GM12878 (cell line): ENCODE results near the gene STK33. TPM values are rescaled to one million over a fixed set of nuclear protein-coding genes. Genes with fewer than 3 reads are reported as not detected.

Source experiments
- ATAC-seq: fragments of 200-7000 bp; cut with Tn5 transposase; 3 replicates; pipeline ENCODE4 v1.9.1; 2020; ENCODE audit warnings: mild to moderate bottlenecking, moderate library complexity
- BruUV-seq: library from RNA; stranded (reverse); fragments of 400-500 nt; replicated peaks from 2 replicates; lab custom pipeline; 2021; lab: Mats Ljungman, UMichigan
- CTCF ChIA-PET: fragments of 300-600 bp; sonication (Branson Sonifier 250); formaldehyde crosslinking; extraction: SDS; loops from one replicate; lab custom pipeline; 2021; ENCODE audit warnings: inconsistent platforms; lab: Yijun Ruan, JAX
- POLR2A ChIA-PET: fragments of 350-600 bp; formaldehyde crosslinking; extraction: SDS; loops from one replicate; lab custom pipeline; 2021; ENCODE audit warnings: inconsistent platforms; lab: Charles Lee
- RAD21 ChIA-PET: fragments of 300-600 bp; sonication (Branson Sonifier 250); formaldehyde crosslinking; loops from one replicate; lab custom pipeline; 2023; ENCODE audit warnings: antibody characterized with exemption; ENCODE audit not compliant: unreplicated experiment; lab: Charles Lee
- SMC1A ChIA-PET: fragments of 300-600 bp; sonication (Branson Sonifier 250); formaldehyde crosslinking; loops from one replicate; lab custom pipeline; 2023; ENCODE audit not compliant: unreplicated experiment, uncharacterized antibody; lab: Charles Lee
- DNase-seq: peaks from one replicate; pipeline ENCODE4 v3.0.0-alpha.2; 2011; ENCODE audit warnings: low read depth, low spot score
- FAIRE-seq: peaks from 3 replicates; lab custom pipeline; 2011; peaks lifted over from hg19 to GRCh38; lab: Jason Lieb, UNC
- H2AFZ ChIP-seq: 2 replicates; pipeline ENCODE4 v1.6.0; 2011; ENCODE audit warnings: low read depth, low read length, control low read depth; ENCODE audit not compliant: control insufficient read depth
- H3K27ac ChIP-seq: 2 replicates; pipeline ENCODE4 v1.5.1; 2011; ENCODE audit warnings: control low read depth; ENCODE audit not compliant: control insufficient read depth, insufficient read depth
- H3K27me3 ChIP-seq, 2 experiments: replicated peaks in 1 of 2; 2 replicates each; pipeline versions ENCODE4 v1.6.0 to v1.6.1; 2011; ENCODE audit warnings: low read length in 1 of 2; ENCODE audit not compliant: control insufficient read depth in 2 of 2, insufficient read depth in 2 of 2
- H3K36me3 ChIP-seq, 2 experiments: 2 replicates each; pipeline ENCODE4 v1.5.1; 2011; ENCODE audit warnings: low read length in 1 of 2; ENCODE audit not compliant: control insufficient read depth in 2 of 2, insufficient read depth in 2 of 2
- H3K4me1 ChIP-seq: 2 replicates; pipeline ENCODE4 v1.6.1; 2011; ENCODE audit warnings: mild to moderate bottlenecking, low read length, moderate library complexity, mixed read lengths; ENCODE audit not compliant: control insufficient read depth, insufficient read depth
- H3K4me2 ChIP-seq: 2 replicates; pipeline ENCODE4 v1.6.0; 2011; ENCODE audit warnings: control low read depth; ENCODE audit not compliant: control insufficient read depth, insufficient read depth
- H3K4me3 ChIP-seq: fragments of 200-600 bp; sonication (generic); 2 replicates; pipeline ENCODE4 v1.5.1; 2016
- H3K79me2 ChIP-seq: 2 replicates; pipeline ENCODE4 v1.6.0; 2011; ENCODE audit warnings: low read length; ENCODE audit not compliant: control insufficient read depth, insufficient read depth
- H3K9ac ChIP-seq: 2 replicates; pipeline ENCODE4 v1.8.0; 2011; ENCODE audit warnings: low read length, control low read depth, mixed read lengths; ENCODE audit not compliant: control insufficient read depth, insufficient read depth
- H3K9me3 ChIP-seq: replicated peaks from 3 replicates; pipeline ENCODE4 v1.5.1; 2011; ENCODE audit warnings: mild to moderate bottlenecking, low read length; ENCODE audit not compliant: control insufficient read depth, insufficient read depth
- H4K20me1 ChIP-seq: 2 replicates; pipeline ENCODE4 v1.6.0; 2011; ENCODE audit not compliant: control insufficient read depth, insufficient read depth
- HDAC6 ChIP-seq: fragments of 200-600 bp; sonication (generic); IDR thresholded peaks from one replicate; pipeline ENCODE4 v1.8.0; 2017; ENCODE audit warnings: antibody characterized with exemption; ENCODE audit not compliant: unreplicated experiment
- SPI1 ChIP-seq: IDR thresholded peaks from 2 replicates; pipeline ENCODE4 v1.6.1; 2011; ENCODE audit warnings: low read depth, mild to moderate bottlenecking, low read length, moderate library complexity, borderline replicate concordance; ENCODE audit not compliant: insufficient read depth
- SREBF1 ChIP-seq: IDR thresholded peaks from 2 replicates; pipeline ENCODE4 v1.6.1; 2012; ENCODE audit warnings: mild to moderate bottlenecking, low read length
- SREBF2 ChIP-seq: IDR thresholded peaks from 2 replicates; pipeline ENCODE4 v1.6.1; 2012; ENCODE audit warnings: mild to moderate bottlenecking, low read length
- WRNIP1 ChIP-seq: IDR thresholded peaks from 2 replicates; pipeline ENCODE4 v1.6.1; 2011; ENCODE audit warnings: low read depth, low read length, improper control_type of control experiment, borderline replicate concordance
- WGBS: methylation state at CpG from one replicate; pipeline ENCODE4 v1.1.6; 2016; ENCODE audit warnings: low lambda C conversion rate; ENCODE audit not compliant: insufficient replicate concordance, insufficient coverage; ENCODE audit errors: missing lambda C conversion rate; 5-methylcytosine and 5-hydroxymethylcytosine counted together
- in situ Hi-C: fragments of 300-500 bp; cut with MboI; formaldehyde crosslinking; loops from 9 replicates; pipeline ENCODE4 v1.14.3; 2018; ENCODE audit warnings: mixed read lengths
- intact Hi-C: fragments of 100-400 bp; cut with micrococcal nuclease; formaldehyde crosslinking; loops from one replicate; pipeline ENCODE4 v1.14.2; 2022; ENCODE audit not compliant: unreplicated experiment
- polyA plus RNA-seq, 11 experiments: library from polyadenylated mRNA; depleted of rRNA in 4 of 11; unstranded in 6 of 11; stranded (reverse) in 5 of 11; fragments of >200 nt; fragmentation: Nextera tagmentation in 4 of 11; fragmentation: Illumina TruSeq in 1 of 11; extraction: Ambion mirVana in 4 of 11; extraction: Trizol in 1 of 11; gene quantifications; 1 replicate in 1 of 11; 2 replicates in 10 of 11; pipeline versions ENCODE4 v1.2.1 to v1.2.3, GENCODE V29; 2011 to 2016; ENCODE audit warnings: inconsistent platforms in 2 of 11, missing spikeins in 2 of 11, low read depth in 1 of 11
- total RNA-seq, 4 experiments: library from RNA; depleted of rRNA in 3 of 4; stranded (reverse); fragments of >200 nt in 3 of 4; fragmentation: Illumina TruSeq in 1 of 4; extraction: Trizol in 1 of 4; gene quantifications; 2 replicates each; pipeline versions ENCODE4 v1.2.1 to v1.2.3, GENCODE V29; 2013 to 2021
- TF ChIP-seq, protein P1 (sequence below): IDR thresholded peaks from 2 replicates; pipeline ENCODE4 v1.6.1; 2012; ENCODE audit warnings: improper control_type of control experiment, low read depth, low read length; ENCODE audit not compliant: insufficient replicate concordance
- TF ChIP-seq, protein P2 (sequence below): fragments of 450-650 bp; IDR thresholded peaks from 2 replicates; pipeline ENCODE4 v1.6.1; 2017; ENCODE audit warnings: low read depth, mild to moderate bottlenecking, moderate library complexity

STK33 gene
- total and polyA plus RNA-seq, 10 of the 15 experiments (the other 5 are each of a cell fraction or from before 2014, with no cell fraction given) = 5.2 to 27.3 (median 18.3) TPM

DNA sequence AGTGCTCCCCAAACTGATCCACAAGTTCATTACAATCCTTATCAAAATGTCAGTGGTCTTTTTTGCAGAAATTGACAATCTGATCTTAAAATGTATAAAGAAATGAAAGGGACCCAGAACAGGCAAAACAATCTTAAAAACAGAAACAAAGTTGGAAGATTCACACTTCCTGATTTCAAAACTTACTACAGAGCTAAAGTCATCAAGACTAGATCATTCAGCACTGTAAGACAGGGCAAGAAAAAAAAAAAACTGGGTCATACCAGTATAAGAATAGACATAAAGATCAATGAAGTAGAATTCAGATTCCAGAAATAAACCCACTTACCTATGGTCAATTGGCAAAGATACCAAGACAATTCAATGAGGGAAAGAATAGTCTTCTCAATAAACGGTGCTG, 4.5 kb upstream of the STK33 start:
- H3K4me2 ChIP-seq = no peak overlapping the region
- TF ChIP-seq WRNIP1 (no peak), SPI1 (0 out of 2 replicates have a peak, but pooled peaks have one; percentile 2), SREBF1 (no peak), SREBF2 (no peak), HDAC6 (no peak)
- TF ChIP-seq, protein P1, sequence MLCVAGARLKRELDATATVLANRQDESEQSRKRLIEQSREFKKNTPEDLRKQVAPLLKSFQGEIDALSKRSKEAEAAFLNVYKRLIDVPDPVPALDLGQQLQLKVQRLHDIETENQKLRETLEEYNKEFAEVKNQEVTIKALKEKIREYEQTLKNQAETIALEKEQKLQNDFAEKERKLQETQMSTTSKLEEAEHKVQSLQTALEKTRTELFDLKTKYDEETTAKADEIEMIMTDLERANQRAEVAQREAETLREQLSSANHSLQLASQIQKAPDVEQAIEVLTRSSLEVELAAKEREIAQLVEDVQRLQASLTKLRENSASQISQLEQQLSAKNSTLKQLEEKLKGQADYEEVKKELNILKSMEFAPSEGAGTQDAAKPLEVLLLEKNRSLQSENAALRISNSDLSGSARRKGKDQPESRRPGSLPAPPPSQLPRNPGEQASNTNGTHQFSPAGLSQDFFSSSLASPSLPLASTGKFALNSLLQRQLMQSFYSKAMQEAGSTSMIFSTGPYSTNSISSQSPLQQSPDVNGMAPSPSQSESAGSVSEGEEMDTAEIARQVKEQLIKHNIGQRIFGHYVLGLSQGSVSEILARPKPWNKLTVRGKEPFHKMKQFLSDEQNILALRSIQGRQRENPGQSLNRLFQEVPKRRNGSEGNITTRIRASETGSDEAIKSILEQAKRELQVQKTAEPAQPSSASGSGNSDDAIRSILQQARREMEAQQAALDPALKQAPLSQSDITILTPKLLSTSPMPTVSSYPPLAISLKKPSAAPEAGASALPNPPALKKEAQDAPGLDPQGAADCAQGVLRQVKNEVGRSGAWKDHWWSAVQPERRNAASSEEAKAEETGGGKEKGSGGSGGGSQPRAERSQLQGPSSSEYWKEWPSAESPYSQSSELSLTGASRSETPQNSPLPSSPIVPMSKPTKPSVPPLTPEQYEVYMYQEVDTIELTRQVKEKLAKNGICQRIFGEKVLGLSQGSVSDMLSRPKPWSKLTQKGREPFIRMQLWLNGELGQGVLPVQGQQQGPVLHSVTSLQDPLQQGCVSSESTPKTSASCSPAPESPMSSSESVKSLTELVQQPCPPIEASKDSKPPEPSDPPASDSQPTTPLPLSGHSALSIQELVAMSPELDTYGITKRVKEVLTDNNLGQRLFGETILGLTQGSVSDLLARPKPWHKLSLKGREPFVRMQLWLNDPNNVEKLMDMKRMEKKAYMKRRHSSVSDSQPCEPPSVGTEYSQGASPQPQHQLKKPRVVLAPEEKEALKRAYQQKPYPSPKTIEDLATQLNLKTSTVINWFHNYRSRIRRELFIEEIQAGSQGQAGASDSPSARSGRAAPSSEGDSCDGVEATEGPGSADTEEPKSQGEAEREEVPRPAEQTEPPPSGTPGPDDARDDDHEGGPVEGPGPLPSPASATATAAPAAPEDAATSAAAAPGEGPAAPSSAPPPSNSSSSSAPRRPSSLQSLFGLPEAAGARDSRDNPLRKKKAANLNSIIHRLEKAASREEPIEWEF = no peak
- TF ChIP-seq, protein P2, sequence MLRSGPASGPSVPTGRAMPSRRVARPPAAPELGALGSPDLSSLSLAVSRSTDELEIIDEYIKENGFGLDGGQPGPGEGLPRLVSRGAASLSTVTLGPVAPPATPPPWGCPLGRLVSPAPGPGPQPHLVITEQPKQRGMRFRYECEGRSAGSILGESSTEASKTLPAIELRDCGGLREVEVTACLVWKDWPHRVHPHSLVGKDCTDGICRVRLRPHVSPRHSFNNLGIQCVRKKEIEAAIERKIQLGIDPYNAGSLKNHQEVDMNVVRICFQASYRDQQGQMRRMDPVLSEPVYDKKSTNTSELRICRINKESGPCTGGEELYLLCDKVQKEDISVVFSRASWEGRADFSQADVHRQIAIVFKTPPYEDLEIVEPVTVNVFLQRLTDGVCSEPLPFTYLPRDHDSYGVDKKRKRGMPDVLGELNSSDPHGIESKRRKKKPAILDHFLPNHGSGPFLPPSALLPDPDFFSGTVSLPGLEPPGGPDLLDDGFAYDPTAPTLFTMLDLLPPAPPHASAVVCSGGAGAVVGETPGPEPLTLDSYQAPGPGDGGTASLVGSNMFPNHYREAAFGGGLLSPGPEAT = no peak
- no peak overlapping the region for H3K4me3 ChIP-seq
- RAD21 ChIA-PET = interaction anchor here (0.8 kb wide), 1 partner anchor 31 kb away, joined by 3 read pairs; no protein-coding TSS in a partner anchor
- no peak overlapping the region for H3K9ac ChIP-seq
- H3K9me3 ChIP-seq = no peaks in the 10 kb centered on the region
- SMC1A ChIA-PET = interaction anchor here (1.1 to 1.4 kb wide), 2 partner anchors 14 to 134 kb away, joined by 3 read pairs; no protein-coding TSS in a partner anchor
- ATAC-seq (no peak), FAIRE-seq (no peak), DNase-seq (no peak)
- no TSS peak for BruUV-seq
- CTCF ChIA-PET = interaction anchor here (0.7 to 1.3 kb wide), 3 partner anchors 11 to 1890 kb away, joined by 3 to 4 read pairs (median 3); no protein-coding TSS in a partner anchor
- 100% methylated on average over 1 of the region's 1 CpG for WGBS
- peaks cover 3% of the 10 kb centered on the region; the same call in 1 of the 2 replicates for H3K4me1 ChIP-seq
- intact Hi-C loops = loop anchor here (10.0 kb wide), 1 partner anchor 216 kb away; a partner anchor contains a TSS
- POLR2A ChIA-PET = no interaction called here
- no peaks in the 10 kb centered on the region for H3K36me3 ChIP-seq
- no peak overlapping the region for H2AFZ ChIP-seq
- no peaks in the 10 kb centered on the region for H3K27me3 ChIP-seq
- no peak overlapping the region for H3K27ac ChIP-seq
- in situ Hi-C loops = no loop called here
- H3K79me2 ChIP-seq = peaks cover 11% of the 10 kb centered on the region
- no peaks in the 10 kb centered on the region for H4K20me1 ChIP-seq
